K562 (cell line): ENCODE data around the gene C6orf62. TPM values are rescaled to one million over a fixed set of nuclear protein-coding genes. Genes with fewer than 3 reads are reported as not detected.

Experiments
- ATAC-seq: fragments of 200-7000 bp; cut with Tn5 transposase; 3 replicates; pipeline ENCODE4 v1.9.1; 2020; ENCODE audit warnings: moderate library complexity
- BruUV-seq: library from RNA; stranded (reverse); fragments of 400-500 nt; replicated peaks from 2 replicates; lab custom pipeline; 2021; lab: Mats Ljungman, UMichigan
- CTCF ChIA-PET: fragments of 300-600 bp; formaldehyde crosslinking; extraction: SDS; loops from one replicate; lab custom pipeline; 2021; ENCODE audit warnings: low intra/inter-chr PET ratio; lab: Yijun Ruan, JAX
- POLR2A ChIA-PET: fragments of 300-600, 350-650 bp; sonication (Branson Sonifier 250); formaldehyde crosslinking; extraction: SDS; loops from one replicate; lab custom pipeline; 2021; ENCODE audit warnings: antibody characterized with exemption, inconsistent platforms; lab: Yijun Ruan, JAX
- DNase-seq, 4 experiments: peaks; one replicate each; pipeline versions ENCODE4 v3.0.0 to v3.0.0-alpha.2; 2011 to 2018; ENCODE audit warnings: low spot score in 3 of 4, mixed read lengths in 3 of 4; ENCODE audit errors: extremely low read depth in 1 of 4
- FAIRE-seq: peaks from 2 replicates; lab custom pipeline; 2011; peaks lifted over from hg19 to GRCh38; lab: Jason Lieb, UNC
- H2AFZ ChIP-seq: 2 replicates; pipeline ENCODE4 v1.6.0; 2011; ENCODE audit warnings: low read depth, low read length, control low read depth, inconsistent platforms
- H3K27ac ChIP-seq: fragments of 200-600 bp; 3 replicates; pipeline ENCODE4 v1.8.0; 2011; ENCODE audit warnings: low read depth, mild to moderate bottlenecking, control low read depth, inconsistent platforms, low read length, moderate library complexity, mixed read lengths; ENCODE audit errors: extremely low read depth
- H3K27me3 ChIP-seq, 2 experiments: fragments of 300-600 bp in 1 of 2; 2 replicates in 1 of 2; 3 replicates in 1 of 2; pipeline versions ENCODE4 v1.6.0 to v1.8.0; 2011; ENCODE audit warnings: inconsistent platforms in 2 of 2, low read length in 2 of 2, mild to moderate bottlenecking in 1 of 2, mixed read lengths in 1 of 2, moderate library complexity in 1 of 2; ENCODE audit not compliant: control insufficient read depth in 2 of 2, insufficient read depth in 2 of 2
- H3K36me3 ChIP-seq: fragments of 300-600 bp; 3 replicates; pipeline ENCODE4 v1.8.0; 2011; ENCODE audit warnings: mild to moderate bottlenecking, low read length, inconsistent platforms; ENCODE audit not compliant: control insufficient read depth, insufficient read depth
- H3K4me1 ChIP-seq, 2 experiments: fragments of 200-600 bp in 1 of 2; replicated peaks in 1 of 2; 2 replicates in 1 of 2; 3 replicates in 1 of 2; pipeline versions ENCODE4 v1.5.1 to v1.8.0; 2011; ENCODE audit warnings: inconsistent platforms in 2 of 2, low read length in 2 of 2, mild to moderate bottlenecking in 1 of 2, mixed read lengths in 1 of 2, moderate library complexity in 1 of 2; ENCODE audit not compliant: control insufficient read depth in 2 of 2, insufficient read depth in 2 of 2
- H3K4me2 ChIP-seq: 2 replicates; pipeline ENCODE4 v1.6.1; 2011; ENCODE audit warnings: low read length, control low read depth, inconsistent platforms, mixed read lengths; ENCODE audit not compliant: insufficient read depth
- H3K4me3 ChIP-seq: fragments of 200-600 bp; sonication (generic), shearing (Covaris generic); 2 replicates; pipeline ENCODE4 v1.5.1; 2016; ENCODE audit warnings: control low read depth, inconsistent platforms
- H3K79me2 ChIP-seq: fragments of 200-600 bp; 3 replicates; pipeline ENCODE4 v1.8.0; 2011; ENCODE audit warnings: low read length, inconsistent platforms; ENCODE audit not compliant: control insufficient read depth, insufficient read depth
- H3K9ac ChIP-seq, 2 experiments: 2 replicates each; pipeline versions ENCODE4 v1.6.0 to v1.6.1; 2011; ENCODE audit warnings: low read depth in 2 of 2, low read length in 2 of 2, control low read depth in 1 of 2, inconsistent platforms in 1 of 2, mild to moderate bottlenecking in 1 of 2, mixed read lengths in 1 of 2; ENCODE audit not compliant: insufficient read depth in 1 of 2
- H3K9me1 ChIP-seq: one replicate; pipeline ENCODE4 v1.6.0; 2011; ENCODE audit warnings: inconsistent platforms, mild to moderate bottlenecking, low read length, moderate library complexity; ENCODE audit not compliant: control insufficient read depth, insufficient read depth
- H3K9me3 ChIP-seq: replicated peaks from 2 replicates; pipeline ENCODE4 v1.5.1; 2011; ENCODE audit warnings: low read depth, low read length, inconsistent platforms; ENCODE audit not compliant: control insufficient read depth, insufficient read depth
- H4K20me1 ChIP-seq: replicated peaks from 2 replicates; pipeline ENCODE4 v1.6.1; 2011; ENCODE audit warnings: low read length, inconsistent platforms, mixed read lengths; ENCODE audit not compliant: control insufficient read depth, insufficient read depth
- EP400 ChIP-seq: fragments of 450-650 bp; IDR thresholded peaks from 2 replicates; pipeline ENCODE4 v1.6.1; 2017; ENCODE audit warnings: antibody characterized with exemption, mild to moderate bottlenecking, moderate library complexity
- KDM1A ChIP-seq, 2 experiments: fragments of 450-650 bp; IDR thresholded peaks; 2 replicates each; pipeline ENCODE4 v1.6.1; 2016; ENCODE audit warnings: mild to moderate bottlenecking in 2 of 2
- MYNN ChIP-seq, 2 experiments: sonication (generic); formaldehyde crosslinking in 1 of 2; IDR thresholded peaks; 2 replicates each; pipeline versions ENCODE4 v1.5.0 to v1.6.1; 2016 to 2020; ENCODE audit warnings: antibody characterized with exemption in 1 of 2, missing genetic modification reagents in 1 of 2
- NR2C1 ChIP-seq, 2 experiments: fragments of 450-650 bp; IDR thresholded peaks; 2 replicates each; pipeline ENCODE4 v1.6.1; 2017; ENCODE audit warnings: mild to moderate bottlenecking in 2 of 2, antibody characterized with exemption in 1 of 2, inconsistent platforms in 1 of 2, missing compliant biosample characterization in 1 of 2, missing genetic modification characterization in 1 of 2
- POLR3G ChIP-seq: IDR thresholded peaks from 2 replicates; pipeline ENCODE4 v1.6.1; 2011; ENCODE audit not compliant: insufficient read length, insufficient replicate concordance; ENCODE audit errors: extremely low read depth
- PPARD ChIP-seq: fragments of 250-450 bp; sonication (Bioruptor Pico); IDR thresholded peaks from 2 replicates; pipeline ENCODE4 v1.8.0; 2022; ENCODE audit warnings: inconsistent platforms, mild to moderate bottlenecking, moderate library complexity
- PTRF ChIP-seq: fragments of 450-650 bp; IDR thresholded peaks from 2 replicates; pipeline ENCODE4 v1.6.1; 2016; ENCODE audit warnings: mild to moderate bottlenecking, missing genetic modification characterization, missing compliant biosample characterization
- WHSC1 ChIP-seq: IDR thresholded peaks from one replicate; pipeline ENCODE4 v1.6.1; 2012; ENCODE audit warnings: low read length, control low read depth, inconsistent platforms
- ZNF444 ChIP-seq: fragments of 250-450 bp; sonication (Bioruptor Pico); IDR thresholded peaks from 2 replicates; pipeline ENCODE4 v1.4.0; 2020; ENCODE audit warnings: mild to moderate bottlenecking, moderate library complexity
- WGBS: fragments of 100-300 bp; shearing (Covaris generic); methylation state at CpG from one replicate; pipeline ENCODE4 v1.1.6; 2016; ENCODE audit warnings: low coverage, mixed read lengths; ENCODE audit not compliant: insufficient coverage; ENCODE audit errors: missing lambda C conversion rate; 5-methylcytosine and 5-hydroxymethylcytosine counted together
- in situ Hi-C: fragments of 300-500 bp; cut with MboI; formaldehyde crosslinking; loops from 4 replicates; pipeline ENCODE4 v1.15.0; 2018; ENCODE audit warnings: inconsistent platforms, mixed read lengths
- intact Hi-C: fragments of 100-400 bp; cut with micrococcal nuclease; formaldehyde crosslinking; loops from 2 replicates; pipeline ENCODE4 v1.14.2; 2022
- polyA plus RNA-seq, 8 experiments: library from polyadenylated mRNA; depleted of rRNA in 4 of 8; stranded (reverse) in 5 of 8; unstranded in 3 of 8; fragments of >200 nt; fragmentation: Nextera tagmentation in 2 of 8; fragmentation: Illumina TruSeq in 1 of 8; extraction: Ambion mirVana in 2 of 8; extraction: Trizol in 1 of 8; gene quantifications; 2 replicates each; pipeline versions ENCODE4 v1.2.1 to v1.2.3, GENCODE V29; 2011 to 2014; ENCODE audit warnings: inconsistent platforms in 1 of 8, missing spikeins in 1 of 8
- total RNA-seq, 7 experiments: library from RNA; depleted of rRNA in 6 of 7; stranded (reverse); fragments of >200 nt in 6 of 7; fragmentation: Illumina TruSeq in 2 of 7; extraction: Trizol in 2 of 7; gene quantifications; 2 replicates each; pipeline versions ENCODE4 v1.2.1 to v1.2.3, GENCODE V29; 2011 to 2021; ENCODE audit warnings: low replicate concordance in 1 of 7
- TF ChIP-seq, protein P1 (sequence below): fragments of 250-450 bp; sonication (Bioruptor Pico); IDR thresholded peaks from 2 replicates; pipeline ENCODE4 v1.5.0; 2021
- TF ChIP-seq, protein P2 (sequence below): fragments of 450-650 bp; formaldehyde crosslinking; IDR thresholded peaks from 2 replicates; pipeline ENCODE4 v1.4.0; 2022; ENCODE audit warnings: missing genetic modification characterization
- TF ChIP-seq, protein P3 (sequence below): fragments of 250-450 bp; sonication (Bioruptor Pico); IDR thresholded peaks from 2 replicates; pipeline ENCODE4 v1.4.0; 2020; ENCODE audit warnings: mild to moderate bottlenecking, moderate library complexity
- TF ChIP-seq, protein P4 (sequence below): sonication (generic); formaldehyde crosslinking; IDR thresholded peaks from 2 replicates; pipeline ENCODE4 v1.8.0; 2022; ENCODE audit warnings: mild to moderate bottlenecking, low read depth, missing genetic modification reagents

C6orf62 gene
- total and polyA plus RNA-seq, 9 of the 15 experiments (the other 6 are each of a cell fraction or from before 2014, with no cell fraction given) = 48.5 to 579 (median 111) TPM

DNA sequence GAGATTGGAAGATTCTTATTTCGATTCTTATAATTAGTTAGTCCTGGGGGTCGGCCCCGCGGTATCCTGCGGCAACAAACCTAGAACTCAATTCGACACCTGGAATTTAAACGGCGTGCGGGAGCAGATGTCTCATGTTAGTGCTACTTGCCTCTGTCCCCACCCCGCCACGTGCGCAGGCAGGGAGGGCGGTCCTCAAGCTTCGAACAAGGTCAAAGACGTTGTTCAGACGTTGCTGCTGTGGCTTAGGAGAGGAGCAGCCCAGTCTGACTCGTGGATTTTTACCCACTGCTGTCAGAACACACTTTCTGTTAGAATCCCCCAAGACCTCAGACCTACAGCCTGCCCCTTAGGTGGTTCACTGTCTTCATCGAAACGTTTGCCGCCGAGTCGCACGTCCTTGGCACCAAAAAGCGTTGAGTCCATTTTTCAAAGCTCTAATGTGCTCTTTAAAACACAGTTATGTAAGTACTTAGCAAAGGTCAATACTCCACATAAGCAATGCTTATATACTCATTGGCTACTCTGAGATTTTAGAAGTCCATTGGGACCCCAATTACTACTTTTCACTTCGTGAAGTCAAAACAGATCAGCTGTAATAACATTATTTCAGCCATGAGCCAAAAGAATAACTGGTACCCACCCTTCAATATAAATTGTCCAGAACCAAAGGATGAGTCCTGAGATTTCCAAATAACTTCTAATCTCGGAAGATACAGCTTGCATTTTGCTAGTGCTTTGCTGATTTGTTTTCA is 2.7 kb upstream of the C6orf62 start:
- POLR2A ChIA-PET = interaction anchor here (0.6 to 1.6 kb wide), 12 partner anchors 8 to 53 kb away, joined by 3 to 6 read pairs (median 4); no protein-coding TSS in a partner anchor
- H3K79me2 ChIP-seq = peaks cover 40% of the 10 kb centered on the region
- 19% methylated on average over 26 of the region's 26 CpGs for WGBS
- no peaks in the 10 kb centered on the region for H3K9me1 ChIP-seq
- H3K27ac ChIP-seq = peak overlapping the region; percentile 97
- H3K36me3 ChIP-seq = peaks cover 26% of the 10 kb centered on the region
- peak overlapping the region; percentile 89 to 90 for H3K9ac ChIP-seq
- peak overlapping the region; percentile 78 for H2AFZ ChIP-seq
- FAIRE-seq (no peak), DNase-seq (peak in 1 of 4 experiments; percentile 80), ATAC-seq (peak; percentile 54)
- H3K27me3 ChIP-seq = no peaks in the 10 kb centered on the region
- peaks cover 6 to 11% of the 10 kb centered on the region in 2 experiments; a peak in 3 of 5 replicates for H3K4me1 ChIP-seq
- peak overlapping the region; percentile 30 for H3K4me3 ChIP-seq
- H3K9me3 ChIP-seq = no peaks in the 10 kb centered on the region; the same call in 1 of the 2 replicates
- CTCF ChIA-PET = interaction anchor here (0.6 kb wide), 1 partner anchor 45 kb away, joined by 4 read pairs; no protein-coding TSS in a partner anchor
- in situ Hi-C loops (no loop called here), intact Hi-C loops (loop anchor here (1.0 to 2.0 kb wide), 2 partner anchors 39 to 53 kb away; partner anchors contain the start of gene GMNN)
- peak overlapping the region; percentile 85 for H3K4me2 ChIP-seq
- BruUV-seq = TSS peak; percentile 98
- H4K20me1 ChIP-seq = peaks cover 28% of the 10 kb centered on the region
- TF ChIP-seq PPARD (CRISPR knock-in tag) = no peak
- TF ChIP-seq POLR3G = no peak
- peak; percentile 55; the same call in 1 of the 2 replicates for TF ChIP-seq NR2C1 (IDR thresholded peaks at IDR 0.05)
- peak; percentile 77 for TF ChIP-seq NR2C1 (tag; IDR thresholded peaks at IDR 0.05)
- TF ChIP-seq, protein P1, sequence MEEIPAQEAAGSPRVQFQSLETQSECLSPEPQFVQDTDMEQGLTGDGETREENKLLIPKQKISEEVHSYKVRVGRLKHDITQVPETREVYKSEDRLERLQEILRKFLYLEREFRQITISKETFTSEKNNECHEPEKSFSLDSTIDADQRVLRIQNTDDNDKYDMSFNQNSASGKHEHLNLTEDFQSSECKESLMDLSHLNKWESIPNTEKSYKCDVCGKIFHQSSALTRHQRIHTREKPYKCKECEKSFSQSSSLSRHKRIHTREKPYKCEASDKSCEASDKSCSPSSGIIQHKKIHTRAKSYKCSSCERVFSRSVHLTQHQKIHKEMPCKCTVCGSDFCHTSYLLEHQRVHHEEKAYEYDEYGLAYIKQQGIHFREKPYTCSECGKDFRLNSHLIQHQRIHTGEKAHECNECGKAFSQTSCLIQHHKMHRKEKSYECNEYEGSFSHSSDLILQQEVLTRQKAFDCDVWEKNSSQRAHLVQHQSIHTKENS (CRISPR knock-in tag) = no peak
- no peak for TF ChIP-seq WHSC1
- TF ChIP-seq, protein P2, sequence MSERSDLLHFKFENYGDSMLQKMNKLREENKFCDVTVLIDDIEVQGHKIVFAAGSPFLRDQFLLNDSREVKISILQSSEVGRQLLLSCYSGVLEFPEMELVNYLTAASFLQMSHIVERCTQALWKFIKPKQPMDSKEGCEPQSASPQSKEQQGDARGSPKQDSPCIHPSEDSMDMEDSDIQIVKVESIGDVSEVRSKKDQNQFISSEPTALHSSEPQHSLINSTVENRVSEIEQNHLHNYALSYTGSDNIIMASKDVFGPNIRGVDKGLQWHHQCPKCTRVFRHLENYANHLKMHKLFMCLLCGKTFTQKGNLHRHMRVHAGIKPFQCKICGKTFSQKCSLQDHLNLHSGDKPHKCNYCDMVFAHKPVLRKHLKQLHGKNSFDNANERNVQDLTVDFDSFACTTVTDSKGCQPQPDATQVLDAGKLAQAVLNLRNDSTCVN (CRISPR knock-in tag) = peak; percentile 42; the same call in 1 of the 2 replicates
- TF ChIP-seq, protein P3, sequence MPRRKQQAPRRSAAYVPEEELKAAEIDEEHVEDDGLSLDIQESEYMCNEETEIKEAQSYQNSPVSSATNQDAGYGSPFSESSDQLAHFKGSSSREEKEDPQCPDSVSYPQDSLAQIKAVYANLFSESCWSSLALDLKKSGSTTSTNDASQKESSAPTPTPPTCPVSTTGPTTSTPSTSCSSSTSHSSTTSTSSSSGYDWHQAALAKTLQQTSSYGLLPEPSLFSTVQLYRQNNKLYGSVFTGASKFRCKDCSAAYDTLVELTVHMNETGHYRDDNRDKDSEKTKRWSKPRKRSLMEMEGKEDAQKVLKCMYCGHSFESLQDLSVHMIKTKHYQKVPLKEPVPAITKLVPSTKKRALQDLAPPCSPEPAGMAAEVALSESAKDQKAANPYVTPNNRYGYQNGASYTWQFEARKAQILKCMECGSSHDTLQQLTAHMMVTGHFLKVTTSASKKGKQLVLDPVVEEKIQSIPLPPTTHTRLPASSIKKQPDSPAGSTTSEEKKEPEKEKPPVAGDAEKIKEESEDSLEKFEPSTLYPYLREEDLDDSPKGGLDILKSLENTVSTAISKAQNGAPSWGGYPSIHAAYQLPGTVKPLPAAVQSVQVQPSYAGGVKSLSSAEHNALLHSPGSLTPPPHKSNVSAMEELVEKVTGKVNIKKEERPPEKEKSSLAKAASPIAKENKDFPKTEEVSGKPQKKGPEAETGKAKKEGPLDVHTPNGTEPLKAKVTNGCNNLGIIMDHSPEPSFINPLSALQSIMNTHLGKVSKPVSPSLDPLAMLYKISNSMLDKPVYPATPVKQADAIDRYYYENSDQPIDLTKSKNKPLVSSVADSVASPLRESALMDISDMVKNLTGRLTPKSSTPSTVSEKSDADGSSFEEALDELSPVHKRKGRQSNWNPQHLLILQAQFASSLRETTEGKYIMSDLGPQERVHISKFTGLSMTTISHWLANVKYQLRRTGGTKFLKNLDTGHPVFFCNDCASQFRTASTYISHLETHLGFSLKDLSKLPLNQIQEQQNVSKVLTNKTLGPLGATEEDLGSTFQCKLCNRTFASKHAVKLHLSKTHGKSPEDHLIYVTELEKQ = 0 out of 2 replicates have a peak, but pooled peaks have one; percentile 58
- TF ChIP-seq ZNF444 = no peak
- peak in 1 of 2 experiments; percentile 16; a peak in 1 of 4 replicates for TF ChIP-seq KDM1A (IDR thresholded peaks at IDR 0.05)
- TF ChIP-seq EP400 = peak; percentile 99
- peak; percentile 64; the same call in 1 of the 2 replicates for TF ChIP-seq PTRF
- TF ChIP-seq, protein P4, sequence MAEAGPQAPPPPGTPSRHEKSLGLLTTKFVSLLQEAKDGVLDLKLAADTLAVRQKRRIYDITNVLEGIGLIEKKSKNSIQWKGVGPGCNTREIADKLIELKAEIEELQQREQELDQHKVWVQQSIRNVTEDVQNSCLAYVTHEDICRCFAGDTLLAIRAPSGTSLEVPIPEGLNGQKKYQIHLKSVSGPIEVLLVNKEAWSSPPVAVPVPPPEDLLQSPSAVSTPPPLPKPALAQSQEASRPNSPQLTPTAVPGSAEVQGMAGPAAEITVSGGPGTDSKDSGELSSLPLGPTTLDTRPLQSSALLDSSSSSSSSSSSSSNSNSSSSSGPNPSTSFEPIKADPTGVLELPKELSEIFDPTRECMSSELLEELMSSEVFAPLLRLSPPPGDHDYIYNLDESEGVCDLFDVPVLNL (CRISPR knock-in tag) = peak; percentile 88
- no peak for TF ChIP-seq MYNN (IDR thresholded peaks at IDR 0.05)
- no peak for TF ChIP-seq MYNN (CRISPR knock-in tag; IDR thresholded peaks at IDR 0.05)
